Measurements from ENCODE around the gene ARF3.

The ARF3 gene

DNA sequence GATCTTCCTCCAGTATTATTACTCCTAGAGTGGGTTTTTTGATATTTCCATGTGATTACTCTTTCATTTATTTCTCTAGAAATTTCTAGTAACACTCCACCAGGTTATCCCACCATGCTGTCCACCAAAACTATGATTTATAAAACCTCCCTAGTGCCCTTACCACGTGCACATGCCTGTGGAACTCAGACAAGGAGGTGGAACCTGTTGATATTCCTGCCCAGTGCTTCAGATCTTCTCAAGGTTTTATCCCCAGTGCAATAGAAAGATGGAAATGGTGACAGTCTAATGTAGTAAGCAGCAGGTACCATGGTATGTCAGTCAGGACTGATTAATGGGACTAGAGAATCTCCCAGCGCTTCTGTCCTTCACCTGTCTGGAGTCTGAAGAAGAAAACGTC lies 3.5 kb upstream of the ARF3 start:
- no peak for TF ChIP-seq CTCF (IDR thresholded peaks at IDR 0.05; ENCODE audit: low read depth, low read length)
- Histone ChIP-seq H3K4me3 (ENCODE audit: low read depth, low read length) (no peak overlapping the region), H3K36me3 (peaks cover under 1% of the 10 kb centered on the region; the same call in 1 of the 2 replicates), H3K27me3 (ENCODE audit: insufficient read depth, low read depth, severe bottlenecking) (no peaks in the 10 kb centered on the region), H3K27ac (no peak overlapping the region), H3K9me3 (ENCODE audit: severe bottlenecking) (no peaks in the 10 kb centered on the region)
- DNase-seq = no peak

DNA sequence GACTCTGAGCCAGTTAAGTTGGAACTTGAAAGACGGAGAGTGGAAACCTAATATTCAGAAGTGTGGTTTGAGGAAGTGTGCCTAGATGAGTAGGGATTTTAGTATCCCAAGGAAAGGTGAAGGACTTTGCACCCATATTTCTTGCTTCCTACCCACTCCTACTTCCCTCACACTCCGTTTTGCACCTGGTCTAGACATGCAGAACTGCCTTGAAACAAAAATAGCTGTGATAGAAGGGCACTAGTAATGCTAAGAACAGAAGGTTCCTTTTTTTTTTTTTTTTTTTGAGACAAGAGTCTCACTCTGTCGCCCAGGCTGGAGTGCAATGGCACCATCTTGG lies 732 bp upstream of the ARF3 start:
- H3K4me3 ChIP-seq (ENCODE audit: low read depth, low read length) = peak overlapping the region; percentile 85
- TF ChIP-seq CTCF (IDR thresholded peaks at IDR 0.05; ENCODE audit: low read depth, low read length) = no peak
- peak overlapping the region; percentile 40; the same call in 1 of the 2 replicates for H3K27ac ChIP-seq

GRCh38 chr12:48956279-48957140 lies 777 bp downstream of the ARF3 start:
- DNase-seq = peak; percentile 93
- Histone ChIP-seq H3K36me3 (peaks cover 19% of the 10 kb centered on the region), H3K27me3 (ENCODE audit: insufficient read depth, low read depth, severe bottlenecking) (no peaks in the 10 kb centered on the region), H3K27ac (peak overlapping the region; percentile 72), H3K9me3 (ENCODE audit: severe bottlenecking) (no peaks in the 10 kb centered on the region), H3K4me3 (ENCODE audit: low read depth, low read length) (peak overlapping the region; percentile 85)
- no peak for TF ChIP-seq CTCF (IDR thresholded peaks at IDR 0.05; ENCODE audit: low read depth, low read length)

More for the DNA sequence above, 732 bp upstream of the ARF3 start:
- peaks cover 12% of the 10 kb centered on the region for H3K36me3 ChIP-seq
- no peak for DNase-seq
- H3K9me3 ChIP-seq (ENCODE audit: severe bottlenecking) = no peaks in the 10 kb centered on the region
- H3K27me3 ChIP-seq (ENCODE audit: insufficient read depth, low read depth, severe bottlenecking) = no peaks in the 10 kb centered on the region

GRCh38 chr12:48954841-48955501 lies 2.3 kb downstream of the ARF3 start:
- Histone ChIP-seq H3K27ac (no peak overlapping the region), H3K4me3 (ENCODE audit: low read depth, low read length) (no peak overlapping the region), H3K9me3 (ENCODE audit: severe bottlenecking) (no peaks in the 10 kb centered on the region), H3K27me3 (ENCODE audit: insufficient read depth, low read depth, severe bottlenecking) (no peaks in the 10 kb centered on the region), H3K36me3 (peaks cover 24% of the 10 kb centered on the region)
- DNase-seq = no peak
- no peak for TF ChIP-seq CTCF (IDR thresholded peaks at IDR 0.05; ENCODE audit: low read depth, low read length)

DNA sequence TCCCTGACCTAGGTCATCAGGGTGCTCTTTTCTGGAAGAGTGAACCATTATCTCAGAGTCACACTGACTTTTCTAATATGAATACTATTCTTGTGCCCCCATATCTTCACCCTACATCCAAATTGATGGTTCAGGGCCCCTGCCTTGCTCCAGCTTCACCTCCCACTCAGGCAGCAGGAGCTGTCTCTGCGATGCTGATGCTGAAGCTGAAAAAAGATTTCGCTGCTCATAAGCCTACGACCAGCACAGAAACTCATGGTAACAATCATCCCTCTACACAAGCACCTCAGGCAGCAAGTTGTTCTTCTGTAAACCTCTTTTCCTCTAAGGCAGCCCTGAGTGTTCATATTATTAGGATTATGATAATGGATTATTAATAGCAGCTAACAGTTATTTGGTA lies 3.2 kb downstream of the ARF3 start:
- Histone ChIP-seq H3K27me3 (ENCODE audit: insufficient read depth, low read depth, severe bottlenecking) (no peaks in the 10 kb centered on the region), H3K9me3 (ENCODE audit: severe bottlenecking) (no peaks in the 10 kb centered on the region), H3K36me3 (peaks cover 27% of the 10 kb centered on the region), H3K4me3 (ENCODE audit: low read depth, low read length) (no peak overlapping the region), H3K27ac (no peak overlapping the region)
- DNase-seq = no peak
- no peak for TF ChIP-seq CTCF (IDR thresholded peaks at IDR 0.05; ENCODE audit: low read depth, low read length)

Data from WERI-Rb-1 (cell line).